Measurements from ENCODE around the gene ZCCHC2. TPM values are rescaled to one million over a fixed set of nuclear protein-coding genes. Genes with fewer than 3 reads are reported as not detected.

Gene ZCCHC2
- total and polyA plus RNA-seq, 2 donors (not counting 3 experiments of a cell fraction or from before 2014, with no cell fraction given): 16.2 to 27.2 TPM

GRCh38 chr18:62586781-62587487 lies 64.1 kb downstream of the ZCCHC2 start:
- Histone ChIP-seq H3K4me3 (replicated peaks in 1 of 3; ENCODE audit: insufficient read depth in 1 of 3, low read depth in 1 of 3, low read length in 3 of 3) (no peak overlapping the region), H3K79me2 (ENCODE audit: control insufficient read depth, insufficient read depth, low read length) (no peaks in the 10 kb centered on the region), H3K9me1 (replicated peaks; ENCODE audit: control insufficient read depth, extremely low read depth, insufficient read depth, low read length) (no peaks in the 10 kb centered on the region), H3K27ac (ENCODE audit: insufficient read depth, low read depth, low read length) (no peak overlapping the region), H4K20me1 (replicated peaks; ENCODE audit: control insufficient read depth, extremely low read depth, insufficient read depth, low read length) (no peaks in the 10 kb centered on the region), H3K4me2 (ENCODE audit: insufficient read depth, low read length) (no peak overlapping the region), H2AFZ (ENCODE audit: low read depth, low read length) (no peak overlapping the region), H3K9me3 (replicated peaks; ENCODE audit: control insufficient read depth, insufficient read depth, low read length) (no peaks in the 10 kb centered on the region), H3K36me3 (ENCODE audit: control insufficient read depth in 2 of 2, extremely low read depth in 1 of 2, insufficient read depth in 2 of 2, low read length in 2 of 2) (no peaks in the 10 kb centered on the region), H3K27me3 (ENCODE audit: control insufficient read depth in 2 of 2, insufficient read depth in 2 of 2, low read length in 2 of 2) (no peaks in the 10 kb centered on the region), H3K4me1 (ENCODE audit: control insufficient read depth, extremely low read depth, insufficient read depth, low read length) (peaks cover 11% of the 10 kb centered on the region), H3K9ac (replicated peaks; ENCODE audit: extremely low read depth, insufficient read depth, low read length) (no peak overlapping the region)
- no TSS peak for BruUV-seq (replicated peaks)
- CTCF ChIA-PET: interaction anchor here (0.7 to 4.2 kb wide), 24 partner anchors 16 to 853 kb away, joined by 3 to 95 read pairs (median 4); partner anchors contain the start of genes PHLPP1, PIGN and RELCH
- POLR2A ChIA-PET: no interaction called here
- dilution Hi-C loops (cut with MboI; ENCODE audit: extremely low pct_ligation_motif_present, low sequenced_read_pairs): no loop called here
- FAIRE-seq (no peak), DNase-seq (ENCODE audit: low read depth, low spot score) (no peak)
- TF ChIP-seq POLR2AphosphoS5 (IDR thresholded peaks at IDR 0.05; ENCODE audit: insufficient read depth, low read depth, low read length) (no peak), MAX (IDR thresholded peaks at IDR 0.05; ENCODE audit: insufficient read depth, insufficient read length) (no peak), MYC (IDR thresholded peaks at IDR 0.05; ENCODE audit: low read depth, low read length) (no peak)
- intact Hi-C loops (cut with micrococcal nuclease): loop anchor here (1.0 kb wide), 3 partner anchors 128 to 395 kb away; partner anchors contain the start of gene PHLPP1

- Histone ChIP-seq H4K20me1 (replicated peaks; ENCODE audit: control insufficient read depth, extremely low read depth, insufficient read depth, low read length) (no peaks in the 10 kb centered on the region), H3K4me2 (ENCODE audit: insufficient read depth, low read length) (no peak overlapping the region), H3K4me3 (replicated peaks in 1 of 3; ENCODE audit: insufficient read depth in 1 of 3, low read depth in 1 of 3, low read length in 3 of 3) (no peak overlapping the region), H3K9ac (replicated peaks; ENCODE audit: extremely low read depth, insufficient read depth, low read length) (no peak overlapping the region), H3K9me3 (replicated peaks; ENCODE audit: control insufficient read depth, insufficient read depth, low read length) (no peaks in the 10 kb centered on the region), H3K27me3 (ENCODE audit: control insufficient read depth in 2 of 2, insufficient read depth in 2 of 2, low read length in 2 of 2) (no peaks in the 10 kb centered on the region), H2AFZ (ENCODE audit: low read depth, low read length) (no peak overlapping the region), H3K27ac (ENCODE audit: insufficient read depth, low read depth, low read length) (no peak overlapping the region), H3K79me2 (ENCODE audit: control insufficient read depth, insufficient read depth, low read length) (no peaks in the 10 kb centered on the region), H3K36me3 (ENCODE audit: control insufficient read depth in 2 of 2, extremely low read depth in 1 of 2, insufficient read depth in 2 of 2, low read length in 2 of 2) (no peaks in the 10 kb centered on the region), H3K4me1 (ENCODE audit: control insufficient read depth, extremely low read depth, insufficient read depth, low read length) (peaks cover 11% of the 10 kb centered on the region), H3K9me1 (replicated peaks; ENCODE audit: control insufficient read depth, extremely low read depth, insufficient read depth, low read length) (no peaks in the 10 kb centered on the region)
- DNase-seq (ENCODE audit: low read depth, low spot score) (no peak), FAIRE-seq (no peak)
- no peak for TF ChIP-seq CTCF (IDR thresholded peaks at IDR 0.05; ENCODE audit: extremely low read depth in 1 of 2, insufficient read depth in 1 of 2, low read depth in 1 of 2, low read length in 2 of 2)
- TF ChIP-seq JUN (IDR thresholded peaks at IDR 0.05; ENCODE audit: borderline replicate concordance, insufficient read depth, insufficient read length, low read depth): no peak
- no peak for TF ChIP-seq MYC (IDR thresholded peaks at IDR 0.05; ENCODE audit: low read depth, low read length)
- intact Hi-C loops (cut with micrococcal nuclease): no loop called here
- dilution Hi-C loops (cut with MboI; ENCODE audit: extremely low pct_ligation_motif_present, low sequenced_read_pairs): no loop called here
- CTCF ChIA-PET: interaction anchor here (0.9 to 4.2 kb wide), 5 partner anchors 9 to 852 kb away, joined by 3 to 95 read pairs (median 5); no protein-coding TSS in a partner anchor
- BruUV-seq (replicated peaks): no TSS peak
- POLR2A ChIA-PET: no interaction called here
These were observed 64.9 kb downstream of the ZCCHC2 start for GRCh38 chr18:62587689-62588088.

All from endothelial cell of umbilical vein (primary cell).